Stimulated activated CD8-positive, alpha-beta memory T cell treated with anti-CD3 and anti-CD28 coated beads, Interleukin-7, amount 100 ng/mL, for 48 hours (primary cell): ENCODE measurements around the gene TXNRD2.
A peak's percentile ranks its signal among the peaks of the same experiment; 100 is the strongest.

Experiments used
- DNase-seq, 2 donors: peaks; one replicate each; pipeline ENCODE4 v3.0.0-alpha.2; 2020; ENCODE audit warnings: low read depth in 1 of 2; ENCODE audit errors: extremely low read depth in 1 of 2

The TXNRD2 gene

DNA sequence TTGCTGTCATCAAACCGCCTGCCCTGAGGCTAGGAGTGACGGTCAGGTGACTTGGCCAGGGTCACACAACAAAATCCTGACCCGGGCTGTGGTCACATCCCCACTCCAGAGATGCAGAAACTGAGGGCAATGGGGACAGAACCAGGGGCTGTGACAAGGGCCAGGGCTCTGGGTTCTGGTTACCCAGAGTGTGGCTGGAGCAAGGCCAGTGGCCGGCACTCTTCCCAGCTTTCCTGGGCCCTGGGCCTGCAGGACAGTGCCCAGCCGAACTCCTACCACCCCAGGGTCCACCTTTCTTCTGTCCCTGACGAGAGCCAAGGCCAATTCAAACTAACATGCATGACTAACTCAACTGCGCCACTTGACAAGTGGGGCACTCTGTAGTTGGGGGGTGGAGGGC lies 39.1 kb upstream of the TXNRD2 start:
- DNase-seq = no peak

DNA sequence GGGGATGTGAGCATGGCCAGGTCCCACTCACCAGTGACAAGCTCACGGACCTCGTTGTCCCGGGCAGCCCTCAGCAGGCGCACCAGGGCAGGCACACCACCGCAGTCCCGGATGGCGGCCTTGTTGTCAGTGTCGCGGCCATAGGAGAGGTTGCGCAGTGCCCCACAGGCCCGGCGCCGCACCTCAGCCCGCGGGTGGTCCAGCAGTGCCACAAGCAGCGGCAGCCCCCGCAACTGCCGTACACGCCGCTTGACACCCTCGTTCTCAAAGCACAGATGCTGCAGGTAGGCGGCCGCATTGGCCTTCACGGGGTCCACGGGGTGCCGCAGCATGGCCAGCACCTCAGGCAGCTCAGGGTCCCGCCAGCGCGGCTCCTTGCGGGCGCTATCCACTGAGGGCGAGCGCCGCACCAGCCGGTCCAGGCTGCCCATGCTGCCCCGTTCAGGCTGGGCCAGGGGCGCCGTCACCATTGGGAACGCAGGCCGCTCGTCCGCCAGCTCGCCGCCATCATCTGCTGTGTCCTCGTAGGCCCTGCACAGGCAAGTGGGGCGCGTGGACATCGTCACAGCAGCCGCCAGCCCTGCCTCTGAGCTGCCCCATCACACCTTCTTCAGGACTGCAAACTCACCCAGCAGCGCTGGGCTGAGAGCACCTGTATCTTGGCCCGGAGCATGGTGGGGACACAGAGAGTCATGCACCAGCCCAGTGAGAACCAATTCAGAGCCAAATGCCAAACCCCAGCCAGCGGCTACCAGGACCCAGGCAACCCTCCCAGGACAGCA lies 38.3 kb upstream of the TXNRD2 start:
- DNase-seq = no peak

DNA sequence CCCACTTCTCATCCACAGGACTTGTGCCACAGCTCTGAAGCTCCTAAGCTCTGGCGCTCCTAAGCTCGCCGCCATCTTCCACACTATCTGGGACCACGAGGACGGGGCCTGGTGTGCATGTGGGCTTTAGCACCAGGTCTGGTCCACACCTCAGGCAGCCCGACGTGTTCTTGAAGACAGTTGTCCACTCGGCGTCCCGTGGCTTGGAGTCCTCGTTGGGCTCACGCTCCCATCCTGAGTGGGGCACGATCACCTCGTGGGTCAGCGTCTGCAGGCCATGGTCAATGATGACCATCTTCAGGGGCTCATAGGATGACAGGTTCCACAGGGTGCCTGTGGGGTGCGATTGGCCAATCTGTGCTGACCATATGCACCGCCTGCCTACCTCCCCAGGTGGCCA lies 37.1 kb upstream of the TXNRD2 start:
- no peak for DNase-seq

DNA sequence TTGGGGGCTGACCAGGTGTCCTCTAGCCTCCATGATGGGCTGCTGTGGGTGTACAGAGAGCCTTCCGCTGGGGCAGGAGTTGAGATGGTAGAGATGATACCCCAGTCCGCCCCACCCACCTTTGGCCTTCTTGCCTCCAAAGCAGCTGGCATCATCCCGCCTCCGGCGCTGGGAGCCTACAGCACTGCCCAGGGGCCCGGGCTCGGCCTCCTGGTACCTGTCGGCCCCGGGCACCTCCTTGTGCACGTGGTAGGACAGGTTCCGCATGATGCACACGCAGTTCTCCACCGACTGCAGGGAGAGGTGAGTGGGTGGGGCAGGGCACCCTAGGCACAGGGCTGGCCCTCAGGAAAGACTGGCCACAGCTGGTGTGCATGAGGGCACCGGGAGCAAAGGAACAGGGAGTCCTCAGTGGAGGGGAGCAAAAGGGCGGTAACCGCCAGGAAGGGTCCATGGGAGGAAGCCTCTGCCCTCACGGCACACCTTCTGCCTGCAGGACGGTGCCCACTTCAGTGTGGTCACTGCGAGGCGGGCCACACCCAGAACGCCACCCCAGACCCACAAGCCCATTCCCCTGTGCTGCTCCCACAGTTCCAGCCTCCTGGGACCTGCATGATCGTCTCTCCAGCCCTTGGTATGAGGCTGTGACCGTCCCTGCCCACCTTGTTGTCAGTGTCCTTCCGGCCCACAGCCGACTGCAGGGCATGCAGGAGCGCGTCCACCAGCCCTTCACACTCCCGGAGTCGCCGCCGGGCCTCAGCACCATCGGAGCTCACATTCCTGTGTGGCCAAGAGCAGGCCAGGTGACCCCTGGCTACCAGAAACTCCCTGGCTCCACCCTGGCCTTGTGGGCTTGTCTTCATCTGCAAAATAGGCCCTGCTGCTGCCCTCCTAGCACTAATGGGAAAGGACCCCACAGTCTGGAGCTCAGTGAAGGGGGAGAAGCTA lies 36.0 kb upstream of the TXNRD2 start:
- no peak for DNase-seq

DNA sequence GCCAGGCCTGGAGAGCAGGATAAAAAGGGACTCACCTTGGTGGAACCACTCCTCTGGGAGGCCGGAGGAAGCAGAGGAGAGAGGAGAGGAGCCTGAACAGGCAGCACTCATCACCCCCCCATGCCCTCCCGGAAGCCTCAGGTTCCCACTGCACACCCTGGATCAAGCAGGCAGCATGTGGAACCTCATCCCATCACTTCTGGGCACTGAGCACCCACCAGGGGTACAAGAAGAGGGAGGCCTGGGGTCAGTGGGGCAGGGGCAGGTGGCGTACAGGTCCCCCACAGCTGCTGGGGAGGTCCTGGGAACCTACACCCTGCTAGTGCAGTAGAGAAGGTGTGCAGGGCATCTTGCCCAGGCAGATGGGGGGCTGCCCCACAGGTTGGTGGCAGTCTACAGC lies 35.1 kb upstream of the TXNRD2 start:
- no peak for DNase-seq

DNA sequence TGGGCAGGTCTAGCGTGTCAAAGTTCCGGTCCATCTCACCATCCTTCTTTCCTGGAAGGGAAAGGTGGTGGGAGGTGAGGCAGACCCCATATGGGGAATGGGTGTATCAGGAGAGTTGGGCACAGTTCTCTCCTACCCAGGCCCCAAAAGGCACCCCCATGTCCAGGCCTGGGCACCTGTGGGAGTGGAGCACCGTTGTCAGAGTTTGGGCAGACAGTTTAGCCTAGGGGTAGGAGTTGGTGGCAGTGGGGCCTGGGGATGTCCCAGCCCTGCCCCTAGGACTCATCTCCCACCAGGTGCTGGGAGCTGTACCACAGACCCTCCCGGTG lies 34.1 kb upstream of the TXNRD2 start:
- DNase-seq = no peak

DNA sequence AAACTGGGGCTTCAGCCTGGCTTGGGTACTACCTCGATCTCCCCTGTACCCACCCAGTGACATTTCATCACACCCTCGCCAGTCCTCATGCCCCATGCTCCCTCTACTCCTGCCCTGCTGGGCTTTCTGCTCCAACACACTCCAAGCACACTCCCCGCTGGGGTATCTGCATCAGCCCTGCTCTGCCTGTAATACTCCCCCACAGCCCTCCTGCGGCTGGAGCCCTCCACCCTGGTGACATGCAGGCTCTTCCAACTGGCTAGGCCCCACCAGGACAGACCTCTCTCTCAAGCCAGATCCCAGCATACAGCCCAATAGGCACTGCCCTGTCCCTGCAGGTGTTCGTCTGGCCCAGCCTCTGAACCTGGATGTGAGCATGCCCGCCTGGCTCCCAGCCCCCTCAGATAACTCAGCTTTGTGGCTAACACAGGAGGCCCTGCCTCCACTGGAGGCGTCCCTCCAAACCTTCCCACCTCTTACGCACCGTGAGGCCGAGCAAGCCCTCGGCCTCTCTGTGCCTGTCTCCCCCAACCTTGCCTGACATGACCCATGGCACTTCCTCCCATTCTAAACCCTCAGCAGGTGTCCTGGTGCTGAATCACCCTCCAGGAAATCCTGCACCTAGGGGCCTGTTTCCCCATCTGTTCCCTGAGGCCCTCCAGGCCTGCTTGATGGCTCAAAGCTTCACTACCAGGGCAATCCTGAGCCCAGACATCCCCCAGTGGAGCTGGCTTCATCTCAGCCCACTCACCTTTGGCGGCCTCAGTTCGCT lies 33.5 kb upstream of the TXNRD2 start:
- no peak for DNase-seq

DNA sequence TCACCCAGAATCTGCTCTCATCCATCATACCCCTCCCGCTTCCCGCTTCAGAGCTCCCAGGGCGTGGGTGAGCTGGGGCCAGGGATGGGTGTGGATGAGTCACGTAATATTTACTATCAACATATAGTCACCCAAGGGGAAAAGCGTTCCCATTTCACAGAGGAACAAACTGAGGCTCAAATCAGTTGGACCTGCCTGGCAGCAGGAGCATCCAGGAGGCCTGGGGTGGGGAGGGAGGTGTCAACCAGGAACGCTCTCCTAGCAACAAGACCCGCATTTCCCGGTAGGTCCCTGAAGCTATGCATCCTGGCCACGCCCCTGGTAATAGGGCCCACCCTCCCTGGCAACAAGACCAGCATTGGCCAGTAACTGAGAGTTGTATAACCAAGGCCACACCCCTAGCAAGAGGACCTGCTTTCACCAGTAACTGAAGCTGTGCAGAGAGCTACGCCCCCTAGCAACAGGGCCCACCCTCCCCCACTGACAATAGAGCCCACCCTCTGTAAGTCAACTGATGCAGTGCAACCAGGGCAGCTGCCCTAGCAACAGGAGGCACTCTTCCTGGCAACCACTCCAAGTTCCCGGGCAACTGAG lies 32.7 kb upstream of the TXNRD2 start:
- DNase-seq = no peak

DNA sequence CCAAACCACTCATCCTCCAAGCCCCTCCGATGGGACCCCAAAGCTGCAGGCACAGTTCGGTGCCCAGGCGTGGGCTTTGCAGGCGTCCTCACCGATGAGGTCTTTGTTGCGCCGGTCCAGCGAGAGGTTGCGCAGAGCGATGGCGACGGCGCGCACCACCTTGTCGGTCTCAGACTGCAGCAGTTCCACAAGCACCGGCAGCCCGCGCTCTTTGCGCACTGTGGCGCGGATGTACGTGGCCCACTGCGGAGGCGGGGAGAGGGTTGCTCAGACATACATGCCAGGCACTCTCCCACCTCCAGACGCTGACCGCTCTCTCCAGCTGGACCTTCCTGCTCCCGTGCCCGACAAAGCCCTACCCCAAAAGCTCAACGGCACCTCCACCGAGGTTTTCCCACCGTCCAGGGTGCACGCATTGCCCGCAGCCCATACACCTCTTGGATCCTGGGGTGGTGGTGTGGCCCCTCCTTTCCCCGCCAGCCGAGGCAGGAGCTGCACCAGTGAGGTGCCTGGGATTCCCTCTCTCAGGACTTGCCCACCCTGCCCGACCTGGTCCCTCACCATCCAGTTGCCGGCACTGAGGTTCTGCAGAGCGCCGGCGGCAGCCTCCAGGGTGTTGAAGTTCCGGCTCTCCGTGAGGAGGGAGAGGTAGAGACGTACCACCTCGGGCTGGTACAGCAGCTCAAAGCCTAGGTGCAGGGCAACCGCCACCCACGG lies 32.1 kb upstream of the TXNRD2 start:
- DNase-seq = no peak

DNA sequence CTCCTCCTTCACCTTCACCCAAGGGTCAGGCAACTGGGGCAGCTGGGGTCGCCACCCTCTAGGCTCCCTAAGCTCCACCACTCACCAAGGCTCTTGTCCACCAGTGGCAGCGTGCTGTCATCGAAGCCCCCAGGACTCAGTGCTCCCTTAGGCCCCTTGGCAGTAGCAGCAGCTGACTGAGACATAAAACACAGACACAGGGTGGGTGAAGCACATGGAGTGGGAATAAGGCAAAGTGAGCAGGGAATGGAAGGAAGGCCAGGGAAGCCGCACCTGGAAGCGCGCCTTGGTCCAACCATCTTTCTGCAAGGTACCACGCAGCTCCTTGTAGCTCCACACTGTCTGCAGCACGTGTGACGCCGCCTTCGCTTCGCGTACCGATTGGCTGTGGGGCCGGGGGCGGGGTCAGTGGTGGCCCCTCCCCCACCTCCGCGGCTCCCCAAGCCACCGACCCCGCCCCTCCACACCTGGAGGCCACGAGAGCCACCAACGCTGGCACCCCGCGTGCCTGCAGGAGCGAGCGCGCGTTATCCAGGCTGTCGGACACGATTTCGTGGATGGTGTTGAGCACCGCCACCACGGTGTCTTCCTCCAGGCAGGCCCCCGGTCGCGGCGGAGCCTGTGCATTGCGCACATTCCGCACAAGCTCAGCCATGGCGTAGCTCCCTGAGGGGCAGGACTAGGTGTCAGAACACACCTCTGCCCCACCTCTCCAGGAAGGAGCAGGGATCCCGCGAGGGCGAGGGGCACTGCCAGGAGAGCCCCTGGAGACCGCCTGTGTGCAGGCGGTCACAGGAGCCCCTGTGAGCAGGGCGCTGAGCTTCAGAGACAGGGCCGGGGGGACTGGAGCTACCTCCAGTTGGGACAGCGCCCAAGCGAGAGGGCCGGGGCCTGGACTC lies 31.3 kb upstream of the TXNRD2 start:
- DNase-seq = no peak

DNA sequence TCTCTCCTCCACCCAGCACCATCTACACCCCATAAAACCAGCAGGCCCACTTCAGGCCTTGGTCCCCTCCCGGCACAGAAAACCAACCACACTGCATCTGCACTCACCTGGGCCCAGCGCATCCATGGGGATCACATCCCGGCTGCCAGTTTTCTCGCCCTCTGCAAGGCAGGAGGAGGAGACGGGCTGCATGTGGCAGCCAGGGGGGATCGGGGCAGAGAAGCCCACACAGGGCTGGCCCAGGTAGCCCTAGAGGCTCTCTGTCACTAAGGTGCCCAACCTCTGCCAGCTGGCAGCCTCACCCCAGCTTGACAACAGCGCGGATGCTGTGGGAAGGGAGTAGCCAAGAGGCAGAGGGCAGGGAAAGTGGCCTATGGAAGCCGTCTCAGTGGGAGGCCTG lies 30.6 kb upstream of the TXNRD2 start:
- no peak for DNase-seq

DNA sequence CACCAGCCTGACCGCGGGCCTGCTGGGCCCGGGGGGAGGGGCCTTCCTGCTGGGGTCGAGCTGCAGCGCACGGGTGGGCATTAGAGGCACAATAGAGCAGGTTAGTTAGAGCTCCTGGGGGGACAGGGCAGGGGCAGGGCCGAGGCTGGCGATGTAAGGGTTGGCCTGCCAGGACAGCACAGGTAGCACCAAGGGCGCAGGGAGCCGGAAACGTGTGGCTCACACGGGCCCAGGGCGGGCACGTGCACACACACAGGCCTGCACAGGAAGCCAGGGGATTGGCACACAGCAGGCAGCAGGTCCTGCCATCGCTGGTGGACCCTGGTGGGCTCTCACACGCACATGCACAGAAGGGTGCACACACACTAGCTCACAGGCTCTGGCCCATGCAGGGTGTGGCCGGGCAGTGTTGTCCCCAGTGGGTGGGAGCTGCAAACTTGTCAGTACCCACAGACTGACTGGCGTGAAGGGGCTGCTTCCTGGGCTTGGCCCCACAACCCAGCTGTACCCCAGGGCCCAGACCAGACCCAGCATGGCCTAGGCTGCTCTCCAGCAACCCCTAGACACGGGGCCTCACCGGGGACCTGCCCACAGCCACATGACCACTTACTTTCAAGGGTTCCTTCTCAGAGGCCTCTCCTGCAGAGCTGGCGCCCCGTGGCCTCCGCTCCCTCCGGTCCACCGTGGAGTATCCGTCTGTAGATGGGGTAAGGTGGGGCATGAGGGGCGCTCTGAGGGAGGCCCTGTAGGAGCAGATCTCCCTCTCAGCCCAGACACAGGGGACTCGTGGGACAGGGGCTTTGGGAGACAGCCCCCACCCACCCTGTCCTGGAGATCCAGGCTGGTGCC lies 29.9 kb upstream of the TXNRD2 start:
- no peak for DNase-seq

DNA sequence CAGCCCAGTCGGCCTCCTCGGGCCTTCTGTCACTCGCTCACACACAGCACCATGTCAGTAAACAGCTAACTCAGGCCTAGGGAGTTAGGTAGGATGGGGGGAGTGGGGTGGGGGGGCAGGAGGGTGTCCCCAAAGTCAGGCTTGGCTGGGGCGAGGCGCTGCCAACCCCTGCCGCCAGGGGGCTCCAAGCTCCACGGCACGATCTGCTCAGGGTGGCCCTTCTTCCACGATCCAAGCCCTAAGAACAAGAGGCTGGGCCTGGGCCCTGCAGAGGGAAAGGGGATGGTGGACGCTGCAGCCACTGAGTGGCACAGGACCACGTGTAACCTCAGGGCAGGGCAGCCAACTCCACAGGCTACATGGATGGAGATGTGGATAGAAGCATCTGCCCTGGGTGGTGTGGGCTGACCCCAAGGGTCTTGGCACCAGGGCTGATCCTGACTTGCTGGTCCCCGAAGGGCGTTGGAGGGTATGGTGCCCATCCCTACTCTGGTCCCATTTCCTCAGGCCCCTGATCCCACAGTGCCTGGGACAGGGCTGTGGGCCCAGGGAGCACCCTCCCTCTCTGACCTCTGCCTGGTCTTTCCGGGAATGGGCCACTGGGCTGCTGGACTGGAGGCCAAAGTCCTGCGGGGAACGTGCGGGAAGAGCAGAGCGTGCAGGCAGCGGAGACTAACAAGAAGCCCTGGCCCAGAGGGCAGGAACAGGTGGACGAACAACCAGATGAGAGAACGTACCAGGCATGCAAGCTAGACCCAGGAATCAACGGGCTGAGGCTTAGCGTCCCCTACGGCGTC lies 29.1 kb upstream of the TXNRD2 start:
- DNase-seq = peak; percentile 43 to 47

DNA sequence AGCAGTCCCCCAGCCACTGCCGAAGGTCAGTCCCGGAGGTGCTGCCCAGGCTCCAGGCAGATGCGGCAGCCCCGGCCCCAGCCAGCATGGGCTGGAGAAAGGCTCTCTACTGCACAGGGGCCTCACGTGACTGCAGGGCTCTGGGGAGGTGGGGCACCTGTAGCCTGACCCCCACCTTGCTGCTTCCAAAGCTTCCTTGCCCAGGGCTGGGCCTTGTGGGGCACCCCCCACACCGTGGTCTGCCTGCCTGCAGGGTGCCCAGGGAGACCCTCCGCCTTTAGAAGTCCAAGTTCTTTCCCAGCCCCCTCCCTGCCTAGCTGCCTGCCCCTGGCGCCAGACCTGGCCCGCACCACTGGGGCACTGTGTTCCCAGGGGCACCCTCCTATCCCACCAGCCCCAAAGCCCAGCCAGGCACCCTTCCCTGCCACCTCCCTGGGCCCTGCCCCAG lies 28.4 kb upstream of the TXNRD2 start:
- no peak for DNase-seq

DNA sequence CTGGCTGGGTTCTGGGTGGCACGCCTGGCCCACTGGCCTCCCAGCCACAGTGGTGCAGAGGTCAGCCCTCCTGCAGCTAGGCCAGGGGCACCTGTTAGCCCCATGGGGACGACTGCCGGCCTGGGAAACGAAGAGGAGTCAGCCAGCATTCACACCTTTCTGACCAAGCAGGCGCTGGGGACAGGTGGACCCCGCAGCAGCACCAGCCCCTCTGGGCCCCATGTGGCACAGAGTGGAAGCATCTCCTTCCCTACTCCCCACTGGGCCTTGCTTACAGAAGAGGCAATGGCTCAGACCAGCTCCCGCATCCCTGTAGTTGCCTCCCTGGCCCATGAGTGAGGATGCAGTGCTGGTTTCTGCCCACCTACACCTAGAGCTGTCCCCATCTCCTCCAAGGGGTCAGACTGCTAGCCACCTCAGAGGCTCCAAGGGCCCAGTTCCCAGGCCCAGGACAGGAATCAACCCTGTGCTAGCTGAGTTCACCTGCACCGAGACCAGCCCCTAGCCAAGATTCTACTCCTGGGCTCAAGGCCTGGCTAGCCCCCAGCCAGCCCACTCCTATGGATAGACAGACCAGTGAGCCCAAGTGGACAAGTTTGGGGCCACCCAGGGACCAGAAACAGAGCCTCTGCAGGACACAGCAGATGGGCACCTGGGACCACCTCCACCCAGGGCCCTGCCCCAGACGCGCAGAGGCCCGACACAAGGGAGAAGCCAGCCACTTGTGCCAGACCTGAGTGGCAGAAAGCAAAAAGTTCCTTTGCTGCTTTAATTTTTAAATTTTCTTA lies 27.7 kb upstream of the TXNRD2 start:
- no peak for DNase-seq

DNA sequence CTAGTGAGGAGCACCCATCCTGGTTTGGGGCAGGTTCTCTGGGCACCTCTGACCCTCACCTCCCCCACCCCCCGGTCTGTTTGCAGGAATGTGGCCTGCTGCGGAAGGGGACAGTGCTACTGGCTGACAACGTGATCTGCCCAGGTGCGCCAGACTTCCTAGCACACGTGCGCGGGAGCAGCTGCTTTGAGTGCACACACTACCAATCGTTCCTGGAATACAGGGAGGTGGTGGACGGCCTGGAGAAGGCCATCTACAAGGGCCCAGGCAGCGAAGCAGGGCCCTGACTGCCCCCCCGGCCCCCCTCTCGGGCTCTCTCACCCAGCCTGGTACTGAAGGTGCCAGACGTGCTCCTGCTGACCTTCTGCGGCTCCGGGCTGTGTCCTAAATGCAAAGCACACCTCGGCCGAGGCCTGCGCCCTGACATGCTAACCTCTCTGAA lies 26.9 kb upstream of the TXNRD2 start:
- DNase-seq = no peak
